Type B pancreatic cell (in vitro differentiated cells): ENCODE measurements around the gene DNER. TPM values are rescaled to one million over a fixed set of nuclear protein-coding genes. Genes with fewer than 3 reads are reported as not detected.

Experiments
- DNase-seq: peaks from one replicate; pipeline ENCODE4 v3.0.0; 2021; ENCODE audit warnings: mixed read lengths; ENCODE audit not compliant: unreplicated experiment; ENCODE audit errors: extremely low spot score
- H3K27ac Mint-ChIP-seq: 2 replicates; pipeline ENCODE4 v1.8.0; 2021; ENCODE audit warnings: mild to moderate bottlenecking, mixed read lengths
- H3K27me3 Mint-ChIP-seq: 2 replicates; pipeline ENCODE4 v1.8.0; 2021; ENCODE audit warnings: mixed read lengths
- H3K36me3 Mint-ChIP-seq: 2 replicates; pipeline ENCODE4 v1.8.0; 2021; ENCODE audit warnings: mixed read lengths
- H3K4me1 Mint-ChIP-seq: one replicate; pipeline ENCODE4 v1.8.0; 2021; ENCODE audit warnings: mixed read lengths; ENCODE audit not compliant: unreplicated experiment
- H3K4me3 Mint-ChIP-seq: 2 replicates; pipeline ENCODE4 v1.8.0; 2021; ENCODE audit warnings: mild to moderate bottlenecking, mixed read lengths
- H3K9me3 Mint-ChIP-seq: 2 replicates; pipeline ENCODE4 v1.8.0; 2021; ENCODE audit warnings: mixed read lengths
- total RNA-seq: library from RNA; stranded (reverse); gene quantifications from 2 replicates; pipeline ENCODE4 v1.2.1, GENCODE V29; 2021; ENCODE audit warnings: low replicate concordance
- TF ChIP-seq, protein P1 (sequence below): fragments of 200-600 bp; sonication (generic); conservative IDR thresholded peaks from 2 replicates; pipeline ENCODE4 v1.5.0; 2021; ENCODE audit warnings: antibody characterized with exemption, mild to moderate bottlenecking

DNER gene
- total RNA-seq, 1 donor from 2014 or later: 15.9 TPM

GRCh38 chr2:229661478-229661877, 52.9 kb downstream of the DNER start:
- Mint-ChIP-seq H3K9me3 (no peaks in the 10 kb centered on the region), H3K36me3 (no peaks in the 10 kb centered on the region), H3K27me3 (peaks cover 4% of the 10 kb centered on the region), H3K4me3 (no peak overlapping the region), H3K4me1 (no peaks in the 10 kb centered on the region), H3K27ac (no peak overlapping the region)
- TF ChIP-seq, protein P1, sequence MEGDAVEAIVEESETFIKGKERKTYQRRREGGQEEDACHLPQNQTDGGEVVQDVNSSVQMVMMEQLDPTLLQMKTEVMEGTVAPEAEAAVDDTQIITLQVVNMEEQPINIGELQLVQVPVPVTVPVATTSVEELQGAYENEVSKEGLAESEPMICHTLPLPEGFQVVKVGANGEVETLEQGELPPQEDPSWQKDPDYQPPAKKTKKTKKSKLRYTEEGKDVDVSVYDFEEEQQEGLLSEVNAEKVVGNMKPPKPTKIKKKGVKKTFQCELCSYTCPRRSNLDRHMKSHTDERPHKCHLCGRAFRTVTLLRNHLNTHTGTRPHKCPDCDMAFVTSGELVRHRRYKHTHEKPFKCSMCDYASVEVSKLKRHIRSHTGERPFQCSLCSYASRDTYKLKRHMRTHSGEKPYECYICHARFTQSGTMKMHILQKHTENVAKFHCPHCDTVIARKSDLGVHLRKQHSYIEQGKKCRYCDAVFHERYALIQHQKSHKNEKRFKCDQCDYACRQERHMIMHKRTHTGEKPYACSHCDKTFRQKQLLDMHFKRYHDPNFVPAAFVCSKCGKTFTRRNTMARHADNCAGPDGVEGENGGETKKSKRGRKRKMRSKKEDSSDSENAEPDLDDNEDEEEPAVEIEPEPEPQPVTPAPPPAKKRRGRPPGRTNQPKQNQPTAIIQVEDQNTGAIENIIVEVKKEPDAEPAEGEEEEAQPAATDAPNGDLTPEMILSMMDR: no peak
- no peak for DNase-seq

GRCh38 chr2:229660951-229661350, 53.4 kb downstream of the DNER start:
- no peak for DNase-seq

GRCh38 chr2:229660391-229660790, 54.0 kb downstream of the DNER start:
- Mint-ChIP-seq H3K4me1 (no peaks in the 10 kb centered on the region), H3K36me3 (no peaks in the 10 kb centered on the region), H3K4me3 (no peak overlapping the region), H3K27me3 (peaks cover 4% of the 10 kb centered on the region), H3K9me3 (no peaks in the 10 kb centered on the region), H3K27ac (no peak overlapping the region)
- no peak for DNase-seq
- TF ChIP-seq, protein P1: no peak

More at GRCh38 chr2:229660951-229661350, 53.4 kb downstream of the DNER start:
- Mint-ChIP-seq H3K36me3 (no peaks in the 10 kb centered on the region), H3K4me3 (no peak overlapping the region), H3K27me3 (peaks cover 4% of the 10 kb centered on the region), H3K27ac (no peak overlapping the region), H3K9me3 (no peaks in the 10 kb centered on the region), H3K4me1 (no peaks in the 10 kb centered on the region)
- TF ChIP-seq, protein P1: no peak

GRCh38 chr2:229658004-229658403, 56.4 kb downstream of the DNER start:
- no peak overlapping the region for H3K27ac Mint-ChIP-seq
- no peak overlapping the region for H3K4me3 Mint-ChIP-seq
- H3K9me3 Mint-ChIP-seq: no peaks in the 10 kb centered on the region
- H3K4me1 Mint-ChIP-seq: no peaks in the 10 kb centered on the region
- no peaks in the 10 kb centered on the region for H3K36me3 Mint-ChIP-seq
- no peak for DNase-seq
- H3K27me3 Mint-ChIP-seq: peaks cover 4% of the 10 kb centered on the region
- TF ChIP-seq, protein P1: no peak

- no peaks in the 10 kb centered on the region for H3K9me3 Mint-ChIP-seq
Measured at GRCh38 chr2:229654437-229654836, 59.9 kb downstream of the DNER start.

More at GRCh38 chr2:229654437-229654836, 59.9 kb downstream of the DNER start:
- TF ChIP-seq, protein P1: no peak
- no peak for DNase-seq
- Mint-ChIP-seq H3K4me1 (no peaks in the 10 kb centered on the region), H3K27ac (no peak overlapping the region), H3K36me3 (no peaks in the 10 kb centered on the region), H3K27me3 (peaks cover 4% of the 10 kb centered on the region), H3K4me3 (no peak overlapping the region)
